Hepatocyte (in vitro differentiated cells): ENCODE measurements around the gene C2orf81. TPM values are rescaled to one million over a fixed set of nuclear protein-coding genes. Genes with fewer than 3 reads are reported as not detected.

Experiments
- DNase-seq: peaks from one replicate; pipeline ENCODE4 v3.0.0-alpha.2; 2016; ENCODE audit warnings: low spot score
- H2AFZ ChIP-seq: fragments of 200-600 bp; sonication (generic); 2 replicates; pipeline ENCODE4 v1.6.0; 2016; ENCODE audit warnings: antibody characterized with exemption, mild to moderate bottlenecking
- H3K27ac ChIP-seq: fragments of 200-600 bp; sonication (generic); 2 replicates; pipeline ENCODE4 v1.5.1; 2016; ENCODE audit warnings: mild to moderate bottlenecking
- H3K27me3 ChIP-seq: fragments of 200-600 bp; sonication (generic); 2 replicates; pipeline ENCODE4 v1.6.1; 2016
- H3K36me3 ChIP-seq: fragments of 200-600 bp; sonication (generic); replicated peaks from 2 replicates; pipeline ENCODE4 v1.5.1; 2016; ENCODE audit warnings: low read depth; ENCODE audit not compliant: insufficient read depth
- H3K4me1 ChIP-seq: fragments of 200-600 bp; sonication (generic); 2 replicates; pipeline ENCODE4 v1.5.1; 2016; ENCODE audit warnings: mild to moderate bottlenecking, moderate library complexity; ENCODE audit not compliant: insufficient read depth
- H3K4me2 ChIP-seq: fragments of 200-600 bp; sonication (generic); 2 replicates; pipeline ENCODE4 v1.6.0; 2016
- H3K4me3 ChIP-seq: fragments of 200-600 bp; sonication (generic); 2 replicates; pipeline ENCODE4 v1.5.1; 2016; ENCODE audit warnings: mild to moderate bottlenecking
- H3K79me2 ChIP-seq: fragments of 200-600 bp; sonication (generic); 2 replicates; pipeline ENCODE4 v1.6.0; 2017; ENCODE audit warnings: mild to moderate bottlenecking
- H3K9me2 ChIP-seq: fragments of 200-600 bp; sonication (generic); replicated peaks from 2 replicates; pipeline ENCODE4 v1.6.0; 2017; ENCODE audit warnings: mild to moderate bottlenecking; ENCODE audit not compliant: insufficient read depth
- H3K9me3 ChIP-seq: fragments of 200-600 bp; sonication (generic); 2 replicates; pipeline ENCODE4 v1.5.1; 2016; ENCODE audit warnings: low read depth, mild to moderate bottlenecking
- H4K20me1 ChIP-seq: fragments of 200-600 bp; sonication (generic); 2 replicates; pipeline ENCODE4 v1.6.0; 2016; ENCODE audit warnings: mild to moderate bottlenecking; ENCODE audit not compliant: insufficient read depth, poor library complexity, severe bottlenecking
- EZH2 ChIP-seq: fragments of 200-600 bp; sonication (generic); IDR thresholded peaks from 2 replicates; pipeline ENCODE4 v1.6.1; 2016; ENCODE audit warnings: antibody characterized with exemption, mild to moderate bottlenecking, borderline replicate concordance
- EZH2phosphoT487 ChIP-seq: fragments of 200-600 bp; sonication (generic); IDR thresholded peaks from one replicate; pipeline ENCODE4 v1.6.1; 2018; ENCODE audit warnings: antibody characterized with exemption, mild to moderate bottlenecking, low read depth, moderate library complexity; ENCODE audit not compliant: unreplicated experiment, severe bottlenecking
- WGBS: methylation state at CpG from one replicate; pipeline ENCODE4 v1.1.6; 2016; ENCODE audit warnings: low lambda C conversion rate; ENCODE audit errors: missing lambda C conversion rate; 5-methylcytosine and 5-hydroxymethylcytosine counted together
- polyA plus RNA-seq: library from polyadenylated mRNA; unstranded; fragments of >200 nt; fragmentation: Nextera tagmentation; extraction: Ambion mirVana; gene quantifications from 2 replicates; pipeline ENCODE4 v1.2.1, GENCODE V29; 2016
- total RNA-seq: library from RNA; depleted of rRNA; stranded (reverse); fragments of >200 nt; gene quantifications from 2 replicates; pipeline ENCODE4 v1.2.3, GENCODE V29; 2014
- TF ChIP-seq, protein P1 (sequence below): fragments of 200-600 bp; sonication (generic); IDR thresholded peaks from 2 replicates; pipeline ENCODE4 v1.5.1; 2016; ENCODE audit warnings: antibody characterized with exemption, mild to moderate bottlenecking; ENCODE audit not compliant: poor library complexity

The C2orf81 gene
- total and polyA plus RNA-seq, 2 experiments from 2014 or later: 0.37 to 0.76 TPM

DNA sequence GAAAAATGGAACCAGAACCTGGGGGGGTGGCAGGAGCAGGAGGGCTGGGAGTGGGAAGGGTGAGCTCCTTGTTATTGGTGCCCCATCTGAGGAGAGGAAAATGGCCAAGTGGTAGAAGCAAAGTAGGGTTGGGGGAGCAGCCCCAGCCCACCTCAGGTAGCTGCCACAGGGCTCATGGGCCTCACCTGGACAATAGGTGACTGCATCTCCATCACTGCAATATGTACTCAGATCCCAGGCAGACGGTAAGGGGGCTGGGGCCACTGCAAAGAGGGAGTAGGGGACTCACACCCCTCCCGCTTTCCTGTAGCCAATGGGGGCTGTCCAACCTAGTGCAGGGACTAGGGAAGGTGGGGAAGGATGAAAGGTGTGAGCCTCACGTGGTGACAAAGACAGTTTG lies 4.2 kb downstream of the C2orf81 start:
- Histone ChIP-seq H3K4me2 (no peak overlapping the region), H3K27me3 (no peaks in the 10 kb centered on the region), H3K27ac (no peak overlapping the region), H3K36me3 (no peaks in the 10 kb centered on the region), H3K9me2 (no peaks in the 10 kb centered on the region), H3K4me3 (no peak overlapping the region), H4K20me1 (no peaks in the 10 kb centered on the region), H3K79me2 (no peaks in the 10 kb centered on the region), H2AFZ (no peak overlapping the region), H3K9me3 (no peaks in the 10 kb centered on the region), H3K4me1 (peaks cover 4% of the 10 kb centered on the region)
- 64% methylated on average over 3 of the region's 3 CpGs for WGBS
- no peak for DNase-seq
- TF ChIP-seq, protein P1, sequence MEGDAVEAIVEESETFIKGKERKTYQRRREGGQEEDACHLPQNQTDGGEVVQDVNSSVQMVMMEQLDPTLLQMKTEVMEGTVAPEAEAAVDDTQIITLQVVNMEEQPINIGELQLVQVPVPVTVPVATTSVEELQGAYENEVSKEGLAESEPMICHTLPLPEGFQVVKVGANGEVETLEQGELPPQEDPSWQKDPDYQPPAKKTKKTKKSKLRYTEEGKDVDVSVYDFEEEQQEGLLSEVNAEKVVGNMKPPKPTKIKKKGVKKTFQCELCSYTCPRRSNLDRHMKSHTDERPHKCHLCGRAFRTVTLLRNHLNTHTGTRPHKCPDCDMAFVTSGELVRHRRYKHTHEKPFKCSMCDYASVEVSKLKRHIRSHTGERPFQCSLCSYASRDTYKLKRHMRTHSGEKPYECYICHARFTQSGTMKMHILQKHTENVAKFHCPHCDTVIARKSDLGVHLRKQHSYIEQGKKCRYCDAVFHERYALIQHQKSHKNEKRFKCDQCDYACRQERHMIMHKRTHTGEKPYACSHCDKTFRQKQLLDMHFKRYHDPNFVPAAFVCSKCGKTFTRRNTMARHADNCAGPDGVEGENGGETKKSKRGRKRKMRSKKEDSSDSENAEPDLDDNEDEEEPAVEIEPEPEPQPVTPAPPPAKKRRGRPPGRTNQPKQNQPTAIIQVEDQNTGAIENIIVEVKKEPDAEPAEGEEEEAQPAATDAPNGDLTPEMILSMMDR: no peak
- no peak for TF ChIP-seq EZH2
- no peak for TF ChIP-seq EZH2phosphoT487

GRCh38 chr2:74416778-74417177 lies 4.6 kb downstream of the C2orf81 start:
- 67% methylated on average over 3 of the region's 3 CpGs for WGBS
- Histone ChIP-seq H3K79me2 (no peaks in the 10 kb centered on the region), H3K4me1 (peaks cover 1% of the 10 kb centered on the region)

GRCh38 chr2:74415762-74416395 lies 5.5 kb downstream of the C2orf81 start:
- Histone ChIP-seq H3K9me3 (no peaks in the 10 kb centered on the region), H2AFZ (no peak overlapping the region), H3K4me3 (no peak overlapping the region), H3K9me2 (no peaks in the 10 kb centered on the region), H3K4me2 (no peak overlapping the region), H3K36me3 (no peaks in the 10 kb centered on the region), H3K27ac (no peak overlapping the region), H3K4me1 (no peaks in the 10 kb centered on the region), H3K27me3 (no peaks in the 10 kb centered on the region), H4K20me1 (no peaks in the 10 kb centered on the region), H3K79me2 (no peaks in the 10 kb centered on the region)
- TF ChIP-seq, protein P1: no peak
- TF ChIP-seq EZH2: no peak
- no peak for TF ChIP-seq EZH2phosphoT487
- 89% methylated on average over 35 of the region's 35 CpGs for WGBS
- DNase-seq: no peak

More at GRCh38 chr2:74416778-74417177, 4.6 kb downstream of the C2orf81 start:
- no peaks in the 10 kb centered on the region for H3K36me3 ChIP-seq
- no peak overlapping the region for H3K27ac ChIP-seq
- H2AFZ ChIP-seq: no peak overlapping the region
- H3K9me3 ChIP-seq: no peaks in the 10 kb centered on the region
- H3K27me3 ChIP-seq: no peaks in the 10 kb centered on the region
- no peak overlapping the region for H3K4me2 ChIP-seq
- no peak for TF ChIP-seq EZH2phosphoT487
- no peak for TF ChIP-seq EZH2
- TF ChIP-seq, protein P1: no peak
- H3K9me2 ChIP-seq: no peaks in the 10 kb centered on the region
- no peaks in the 10 kb centered on the region for H4K20me1 ChIP-seq
- H3K4me3 ChIP-seq: no peak overlapping the region
- no peak for DNase-seq
